ENCODE data around the gene SMG7.

- TF ChIP-seq CTCF (IDR thresholded peaks at IDR 0.05) (no peak), REST (IDR thresholded peaks at IDR 0.05; ENCODE audit: insufficient read depth in 1 of 2, low read depth in 2 of 2, low read length in 1 of 2) (no peak), TCF7L2 (IDR thresholded peaks at IDR 0.05; ENCODE audit: low read depth, low read length) (no peak), SIN3A (IDR thresholded peaks at IDR 0.05; ENCODE audit: borderline replicate concordance, insufficient read depth, low read depth, low read length) (no peak), POLR2AphosphoS5 (IDR thresholded peaks at IDR 0.05; ENCODE audit: low read depth, low read length) (no peak)
These were observed 22.2 kb upstream of the SMG7 start for GRCh38 chr1:183450093-183450492.
